IMR-90 (cell line): ENCODE results near the gene COL23A1. TPM values are rescaled to one million over a fixed set of nuclear protein-coding genes. Genes with fewer than 3 reads are reported as not detected.

Experiments
- ATAC-seq: fragments of 200-7000 bp; cut with Tn5 transposase; 2 replicates; pipeline ENCODE4 v1.9.1; 2020; ENCODE audit warnings: low read depth, mild to moderate bottlenecking, moderate library complexity
- BruUV-seq: library from RNA; stranded (reverse); fragments of 400-500 nt; replicated peaks from 2 replicates; lab custom pipeline; 2021; lab: Mats Ljungman, UMichigan
- CTCF ChIA-PET: fragments of 300-600 bp; formaldehyde crosslinking; extraction: SDS; loops from one replicate; lab custom pipeline; 2021; ENCODE audit warnings: antibody characterized with exemption; lab: Yijun Ruan, JAX
- POLR2A ChIA-PET: fragments of 300-600 bp; sonication (Branson Sonifier 250); formaldehyde crosslinking; loops from one replicate; lab custom pipeline; 2022; ENCODE audit warnings: antibody characterized with exemption; ENCODE audit not compliant: unreplicated experiment; lab: Charles Lee
- DNase-seq: peaks from one replicate; pipeline ENCODE4 v3.0.0; 2013
- H2AFZ ChIP-seq: replicated peaks from 2 replicates; pipeline ENCODE3; 2013; ENCODE audit warnings: low read length, mild to moderate bottlenecking; ENCODE audit not compliant: poor library complexity
- H2AK5ac ChIP-seq: 2 replicates; pipeline ENCODE4 v1.6.1; 2013; ENCODE audit warnings: low read depth, low read length, inconsistent platforms
- H2AK9ac ChIP-seq: replicated peaks from 2 replicates; pipeline ENCODE3; 2013; ENCODE audit warnings: mild to moderate bottlenecking, low read depth, low read length, moderate library complexity; ENCODE audit not compliant: poor library complexity
- H2BK120ac ChIP-seq: 2 replicates; pipeline ENCODE4 v1.6.1; 2013; ENCODE audit warnings: low read depth, low read length, inconsistent platforms
- H2BK15ac ChIP-seq: 3 replicates; pipeline ENCODE4 v1.6.1; 2013; ENCODE audit warnings: low read depth, low read length, inconsistent platforms
- H2BK20ac ChIP-seq: 2 replicates; pipeline ENCODE4 v1.6.1; 2013; ENCODE audit warnings: low read depth, mild to moderate bottlenecking, inconsistent platforms, low read length, moderate library complexity
- H2BK5ac ChIP-seq: 2 replicates; pipeline ENCODE4 v1.6.1; 2013; ENCODE audit warnings: mild to moderate bottlenecking, low read depth, low read length, inconsistent platforms; ENCODE audit not compliant: poor library complexity, severe bottlenecking
- H3K14ac ChIP-seq: replicated peaks from 2 replicates; pipeline ENCODE4 v1.6.1; 2013; ENCODE audit warnings: low read depth, low read length, inconsistent platforms
- H3K18ac ChIP-seq: 2 replicates; pipeline ENCODE4 v1.6.1; 2013; ENCODE audit warnings: low read depth, low read length, control low read depth
- H3K23ac ChIP-seq: 2 replicates; pipeline ENCODE4 v1.6.1; 2013; ENCODE audit warnings: low read depth, low read length, inconsistent platforms
- H3K27ac ChIP-seq: 2 replicates; pipeline ENCODE4 v1.5.1; 2013; ENCODE audit warnings: mild to moderate bottlenecking, control low read depth, low read length; ENCODE audit not compliant: insufficient read depth
- H3K27me3 ChIP-seq: 2 replicates; pipeline ENCODE4 v1.6.1; 2013; ENCODE audit warnings: low read length; ENCODE audit not compliant: control insufficient read depth, insufficient read depth
- H3K36me3 ChIP-seq: 2 replicates; pipeline ENCODE4 v1.6.1; 2013; ENCODE audit warnings: low read length, mixed read lengths; ENCODE audit not compliant: control insufficient read depth, insufficient read depth
- H3K4ac ChIP-seq: 2 replicates; pipeline ENCODE4 v1.6.1; 2013; ENCODE audit warnings: low read depth, low read length, inconsistent platforms
- H3K4me1 ChIP-seq: 2 replicates; pipeline ENCODE4 v1.6.1; 2013; ENCODE audit warnings: low read length, mixed read lengths; ENCODE audit not compliant: control insufficient read depth, insufficient read depth
- H3K4me2 ChIP-seq: 2 replicates; pipeline ENCODE4 v1.6.1; 2013; ENCODE audit warnings: low read depth, mild to moderate bottlenecking, control low read depth, low read length, moderate library complexity
- H3K4me3 ChIP-seq: 2 replicates; pipeline ENCODE4 v1.5.1; 2013; ENCODE audit warnings: low read depth, mild to moderate bottlenecking, control low read depth, low read length, moderate library complexity; ENCODE audit not compliant: insufficient read depth
- H3K56ac ChIP-seq: 2 replicates; pipeline ENCODE4 v1.6.1; 2013; ENCODE audit warnings: low read length, inconsistent platforms; ENCODE audit not compliant: insufficient read depth; ENCODE audit errors: extremely low read depth
- H3K79me1 ChIP-seq, 2 experiments: 2 replicates each; pipeline ENCODE4 v1.6.1; 2013; ENCODE audit warnings: low read length in 2 of 2, inconsistent platforms in 1 of 2, low read depth in 1 of 2
- H3K9ac ChIP-seq: 2 replicates; pipeline ENCODE4 v1.6.1; 2013; ENCODE audit warnings: low read depth, low read length, control low read depth
- H3K9me1 ChIP-seq: 2 replicates; pipeline ENCODE4 v1.6.1; 2013; ENCODE audit warnings: low read length, inconsistent platforms; ENCODE audit not compliant: insufficient read depth
- H3K9me3 ChIP-seq: 2 replicates; pipeline ENCODE4 v1.6.1; 2013; ENCODE audit warnings: low read length; ENCODE audit not compliant: control insufficient read depth, insufficient read depth
- H4K20me1 ChIP-seq: 2 replicates; pipeline ENCODE4 v1.6.1; 2013; ENCODE audit warnings: low read length, inconsistent platforms; ENCODE audit not compliant: insufficient read depth
- H4K5ac ChIP-seq: 2 replicates; pipeline ENCODE4 v1.6.1; 2013; ENCODE audit warnings: mild to moderate bottlenecking, low read depth, low read length, control low read depth
- H4K8ac ChIP-seq, 2 experiments: 2 replicates each; pipeline ENCODE4 v1.6.1; 2013; ENCODE audit warnings: low read depth in 2 of 2, low read length in 2 of 2, control low read depth in 1 of 2, inconsistent platforms in 1 of 2
- H4K91ac ChIP-seq: 2 replicates; pipeline ENCODE4 v1.6.1; 2013; ENCODE audit warnings: low read depth, low read length, inconsistent platforms; ENCODE audit not compliant: insufficient read depth
- ELK1 ChIP-seq: fragments of 150-350 bp; IDR thresholded peaks from 2 replicates; pipeline ENCODE4 v1.6.1; 2016; ENCODE audit warnings: low read depth, mild to moderate bottlenecking, low read length, moderate library complexity, borderline replicate concordance
- MAZ ChIP-seq: IDR thresholded peaks from 2 replicates; pipeline ENCODE4 v1.6.1; 2012; ENCODE audit warnings: low read depth, mild to moderate bottlenecking, low read length, improper control_type of control experiment, moderate library complexity, borderline replicate concordance
- WGBS, 2 experiments: methylation state at CpG; one replicate each; pipeline versions ENCODE4 v1.1.5 to v1.1.7; 2013; ENCODE audit warnings: missing lambda C conversion rate in 2 of 2; ENCODE audit not compliant: insufficient read length in 1 of 2; ENCODE audit errors: extremely low coverage in 2 of 2; 5-methylcytosine and 5-hydroxymethylcytosine counted together
- dilution Hi-C: fragments of 300-500 bp; cut with HindIII; formaldehyde crosslinking; loops from one replicate; pipeline ENCODE4 v1.14.3; 2018; ENCODE audit warnings: low sequenced_read_pairs; ENCODE audit not compliant: unreplicated experiment
- in situ Hi-C: fragments of 300-500 bp; cut with MboI; formaldehyde crosslinking; loops from 3 replicates; pipeline ENCODE4 v1.14.3; 2019; ENCODE audit warnings: low sequenced_read_pairs, inconsistent platforms, mixed read lengths
- intact Hi-C: fragments of 100-400 bp; cut with micrococcal nuclease; formaldehyde crosslinking; loops from 2 replicates; pipeline ENCODE4 v1.10.0; 2022
- polyA plus RNA-seq, 3 experiments: library from polyadenylated mRNA; depleted of rRNA; stranded (reverse); fragments of >200 nt; gene quantifications; 2 replicates each; pipeline ENCODE4 v1.2.3, GENCODE V29; 2012; ENCODE audit warnings: low replicate concordance in 1 of 3
- total RNA-seq: library from RNA; depleted of rRNA; stranded (reverse); fragments of >200 nt; gene quantifications from 2 replicates; pipeline ENCODE4 v1.2.3, GENCODE V29; 2012

Gene COL23A1
- total and polyA plus RNA-seq, 2 of the 4 experiments (the other 2 are of a cell fraction): not detected

DNA sequence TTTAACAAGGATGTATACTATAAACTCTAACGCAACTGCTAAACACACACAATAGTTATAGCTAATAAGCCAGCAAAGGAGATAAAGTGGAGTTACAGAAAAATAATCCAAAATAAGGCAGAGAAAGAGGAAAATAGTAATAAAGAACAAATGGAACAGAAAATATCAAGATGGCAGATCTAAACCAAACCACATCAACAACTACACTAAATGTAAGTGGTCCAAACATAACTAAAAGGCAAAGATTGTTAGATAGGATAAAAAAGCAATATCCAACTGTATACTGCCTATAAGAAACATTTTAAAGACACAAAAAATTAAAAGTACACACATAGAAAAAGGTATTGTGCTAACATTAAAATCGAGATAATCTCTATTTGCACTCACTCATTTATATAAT lies 5.6 kb upstream of the COL23A1 start:
- Histone ChIP-seq H3K9me3 (0 out of 2 replicates have a peak, but pooled peaks cover 1% of the 10 kb centered on the region), H2BK5ac (no peak overlapping the region), H2BK120ac (no peak overlapping the region), H3K9me1 (no peaks in the 10 kb centered on the region), H3K4me1 (no peaks in the 10 kb centered on the region), H3K36me3 (peaks cover 5% of the 10 kb centered on the region; the same call in 1 of the 2 replicates), H2BK20ac (no peak overlapping the region), H3K27me3 (no peaks in the 10 kb centered on the region), H3K4me3 (no peak overlapping the region), H3K4ac (no peak overlapping the region), H4K91ac (no peak overlapping the region), H4K5ac (no peak overlapping the region), H2BK15ac (no peak overlapping the region), H3K4me2 (no peak overlapping the region), H3K79me1 (no peaks in the 10 kb centered on the region), H4K20me1 (no peaks in the 10 kb centered on the region), H2AK9ac (no peak overlapping the region), H2AFZ (no peak overlapping the region), H3K14ac (no peak overlapping the region), H3K27ac (no peak overlapping the region), H3K23ac (no peak overlapping the region), H2AK5ac (no peak overlapping the region), H3K9ac (no peak overlapping the region), H3K18ac (no peak overlapping the region), H4K8ac (no peak overlapping the region), H3K56ac (no peak overlapping the region)
- in situ Hi-C loops: no loop called here
- no peak for TF ChIP-seq ELK1
- TF ChIP-seq MAZ: no peak
- no peak for DNase-seq
- CTCF ChIA-PET: no interaction called here
- no peak for ATAC-seq
- no CpG with 5 or more reads among the region's 2 CpGs for WGBS, 2 experiments
- intact Hi-C loops: no loop called here
- BruUV-seq: no TSS peak
- POLR2A ChIA-PET: no interaction called here
- dilution Hi-C loops: no loop called here
